B cell (primary cell): ENCODE measurements around the gene NPTN.

ENCODE experiments used
- CTCF ChIP-seq: fragments of 200-600 bp; IDR thresholded peaks from one replicate; pipeline ENCODE4 v1.8.0; 2022; ENCODE audit warnings: antibody characterized with exemption, mild to moderate bottlenecking
- EZH2 ChIP-seq: IDR thresholded peaks from 2 replicates; pipeline ENCODE4 v1.6.1; 2012; ENCODE audit warnings: borderline replicate concordance, low read depth, mild to moderate bottlenecking, moderate library complexity, low read length; ENCODE audit not compliant: insufficient read depth, poor library complexity, severe bottlenecking

GRCh38 chr15:73578026-73578425 lies 55.2 kb downstream of the NPTN start:
- no peak for TF ChIP-seq CTCF
- TF ChIP-seq EZH2 = no peak
